GM12865 (cell line): ENCODE results near the gene ALG3.

Experiments
- DNase-seq: peaks from one replicate; pipeline ENCODE4 v3.0.0; 2010; ENCODE audit warnings: low read depth
- H3K4me3 ChIP-seq: 2 replicates; pipeline ENCODE4 v1.5.1; 2011; ENCODE audit warnings: mild to moderate bottlenecking, low read depth, low read length, control low read depth
- TF ChIP-seq, protein P1 (sequence below): IDR thresholded peaks from 2 replicates; pipeline ENCODE4 v1.5.1; 2011; ENCODE audit warnings: low read length, control low read depth, low read depth, inconsistent platforms; ENCODE audit not compliant: insufficient read depth; ENCODE audit errors: missing control alignments

ALG3 gene

GRCh38 chr3:184229394-184230080 lies 19.2 kb downstream of the ALG3 start, which contains the start of gene VWA5B2:
VWA5B2 (plus strand) TSS chr3:184229585; CDS start chr3:184230529, 944 bp downstream.
- peak within 1 kb of the TSS; percentile 37 for H3K4me3 ChIP-seq
- peak; percentile 72 for DNase-seq
- TF ChIP-seq, protein P1, sequence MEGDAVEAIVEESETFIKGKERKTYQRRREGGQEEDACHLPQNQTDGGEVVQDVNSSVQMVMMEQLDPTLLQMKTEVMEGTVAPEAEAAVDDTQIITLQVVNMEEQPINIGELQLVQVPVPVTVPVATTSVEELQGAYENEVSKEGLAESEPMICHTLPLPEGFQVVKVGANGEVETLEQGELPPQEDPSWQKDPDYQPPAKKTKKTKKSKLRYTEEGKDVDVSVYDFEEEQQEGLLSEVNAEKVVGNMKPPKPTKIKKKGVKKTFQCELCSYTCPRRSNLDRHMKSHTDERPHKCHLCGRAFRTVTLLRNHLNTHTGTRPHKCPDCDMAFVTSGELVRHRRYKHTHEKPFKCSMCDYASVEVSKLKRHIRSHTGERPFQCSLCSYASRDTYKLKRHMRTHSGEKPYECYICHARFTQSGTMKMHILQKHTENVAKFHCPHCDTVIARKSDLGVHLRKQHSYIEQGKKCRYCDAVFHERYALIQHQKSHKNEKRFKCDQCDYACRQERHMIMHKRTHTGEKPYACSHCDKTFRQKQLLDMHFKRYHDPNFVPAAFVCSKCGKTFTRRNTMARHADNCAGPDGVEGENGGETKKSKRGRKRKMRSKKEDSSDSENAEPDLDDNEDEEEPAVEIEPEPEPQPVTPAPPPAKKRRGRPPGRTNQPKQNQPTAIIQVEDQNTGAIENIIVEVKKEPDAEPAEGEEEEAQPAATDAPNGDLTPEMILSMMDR: peak; percentile 22

DNA sequence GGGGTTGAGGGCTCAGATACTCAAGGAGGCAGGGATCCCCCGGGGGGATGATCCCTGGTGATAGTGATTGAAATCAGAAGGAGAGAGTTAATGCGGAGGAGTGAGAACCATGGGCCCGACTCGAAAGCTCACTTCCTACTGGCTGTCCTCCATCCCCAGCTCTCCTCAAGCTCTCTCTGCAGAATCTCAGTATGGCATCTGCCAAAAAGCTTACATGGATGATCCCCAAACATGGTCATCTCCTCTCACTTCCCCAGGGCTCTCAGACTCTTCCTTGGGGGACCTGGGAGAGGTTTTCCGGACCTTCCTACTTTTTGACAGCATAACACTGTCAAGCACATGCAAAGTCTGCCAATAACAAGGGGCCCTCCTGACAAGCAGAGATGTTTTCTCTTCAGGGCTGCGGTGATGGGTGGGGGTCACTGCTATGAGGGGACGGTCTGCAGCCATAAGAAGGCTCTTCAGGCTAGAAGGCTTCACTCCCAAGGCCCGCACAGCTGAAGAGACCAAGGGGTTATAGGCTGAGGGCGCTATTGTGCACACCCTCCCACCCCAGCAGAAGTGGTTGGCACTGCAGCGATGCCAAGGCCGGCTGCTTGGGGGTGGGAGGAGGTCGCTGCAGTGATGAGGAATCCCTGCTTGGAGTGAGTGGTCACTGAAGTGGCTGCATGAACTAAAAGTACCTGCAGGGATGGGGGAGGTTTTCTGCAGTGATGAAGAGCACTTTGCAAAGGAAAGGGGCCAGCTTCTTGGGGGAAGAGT lies 20.2 kb downstream of the ALG3 start:
- TF ChIP-seq, protein P1: no peak
- H3K4me3 ChIP-seq: no peak overlapping the region
- DNase-seq: no peak

- DNase-seq: peak; percentile 49
- no peak overlapping the region for H3K4me3 ChIP-seq
- TF ChIP-seq, protein P1: peak; percentile 90
These were observed 21.3 kb downstream of the ALG3 start for GRCh38 chr3:184227481-184227935.

DNA sequence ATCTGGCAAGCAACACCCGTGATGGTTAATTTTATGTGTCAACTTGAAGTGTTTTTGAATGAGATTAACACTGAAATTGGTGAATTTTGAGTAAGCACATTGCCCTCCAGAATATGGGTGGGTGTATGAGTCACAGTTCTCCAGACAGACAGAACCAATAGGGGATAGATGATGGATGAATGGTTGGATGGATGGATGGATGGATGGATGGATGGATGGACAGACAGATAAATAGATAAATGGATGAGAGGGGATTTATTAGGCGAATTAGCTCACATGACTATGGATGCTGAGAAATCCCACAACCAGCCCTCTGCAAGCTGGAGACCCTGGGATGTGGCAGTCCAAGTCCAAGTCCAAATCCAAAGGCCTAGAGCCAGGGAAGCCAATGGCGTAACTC lies 24.8 kb downstream of the ALG3 start:
- no peak for DNase-seq
- TF ChIP-seq, protein P1: no peak
- no peak overlapping the region for H3K4me3 ChIP-seq

DNA sequence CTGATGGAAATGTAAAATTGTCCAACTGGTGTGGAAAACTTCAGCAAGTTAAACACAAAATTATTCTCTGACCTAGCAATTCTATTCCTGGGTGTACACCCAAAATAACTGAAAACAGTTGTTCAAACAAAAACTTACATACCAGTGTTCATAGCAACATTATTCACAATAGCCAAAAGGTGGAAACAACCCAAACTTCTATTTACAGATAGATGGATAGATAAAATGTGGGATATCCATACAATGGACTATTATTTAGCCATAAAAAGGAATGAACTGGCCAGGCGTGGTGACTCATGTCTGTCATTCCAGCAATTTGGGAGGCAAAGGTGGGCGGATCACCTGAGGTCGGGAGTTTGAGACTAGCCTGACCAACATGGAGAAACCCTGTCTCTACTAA lies 26.2 kb downstream of the ALG3 start:
- DNase-seq: no peak
- H3K4me3 ChIP-seq: no peak overlapping the region
- TF ChIP-seq, protein P1: no peak

DNA sequence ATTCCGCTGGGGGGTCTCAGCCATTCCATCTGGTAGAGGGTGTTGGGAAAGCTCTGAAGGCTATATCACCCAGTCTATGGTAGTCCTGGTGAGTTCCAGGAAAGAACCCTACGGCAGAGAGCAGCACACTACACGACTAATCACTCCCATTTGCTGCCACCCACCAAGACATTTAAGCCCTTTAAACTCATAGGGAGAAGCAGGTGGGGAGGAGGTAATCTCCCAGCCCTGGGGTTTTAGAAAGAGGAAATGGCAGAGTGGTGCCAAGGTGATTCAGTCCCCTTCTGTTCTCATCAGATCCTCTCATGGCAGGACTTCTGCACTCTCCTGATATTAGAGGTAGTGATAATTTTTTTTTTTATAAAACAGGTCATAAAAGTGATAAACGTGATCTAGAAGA lies 29.9 kb downstream of the ALG3 start:
- DNase-seq: no peak
- TF ChIP-seq, protein P1: no peak
- H3K4me3 ChIP-seq: no peak overlapping the region
